UCSD-AML1 (cell line): ENCODE data around the gene WNT6.

Experiments
- DNase-seq: peaks from one replicate; lab custom pipeline; 2025; ENCODE audit not compliant: unreplicated experiment; lab: John Stamatoyannopoulos, UW

Gene WNT6

GRCh38 chr2:218856167-218856895 lies 3.3 kb upstream of the WNT6 start:
- no peak for DNase-seq

GRCh38 chr2:218856896-218857243 lies 2.7 kb upstream of the WNT6 start:
- DNase-seq, result no peak

- DNase-seq, result no peak
Observed at GRCh38 chr2:218857371-218858137, 2.1 kb upstream of the WNT6 start.

GRCh38 chr2:218858138-218858445 lies 1.5 kb upstream of the WNT6 start:
- DNase-seq, result no peak

GRCh38 chr2:218858671-218859555 lies 692 bp upstream of the WNT6 start:
- DNase-seq, result no peak

GRCh38 chr2:218859988-218860831 lies 605 bp downstream of the WNT6 start:
- DNase-seq, result no peak

GRCh38 chr2:218860950-218861381 lies 1.4 kb downstream of the WNT6 start:
- peak; percentile 48 for DNase-seq

GRCh38 chr2:218861645-218862318 lies 2.2 kb downstream of the WNT6 start:
- no peak for DNase-seq

GRCh38 chr2:218863021-218863520 lies 3.5 kb downstream of the WNT6 start:
- no peak for DNase-seq

- DNase-seq, result no peak
Observed at GRCh38 chr2:218865396-218865795, 5.8 kb downstream of the WNT6 start.

- DNase-seq, result no peak
Observed at GRCh38 chr2:218865999-218866398, 6.4 kb downstream of the WNT6 start.

GRCh38 chr2:218867900-218868299 lies 8.3 kb downstream of the WNT6 start:
- DNase-seq, result no peak

GRCh38 chr2:218869064-218869463 lies 9.5 kb downstream of the WNT6 start:
- no peak for DNase-seq

GRCh38 chr2:218870984-218871344 lies 11.4 kb downstream of the WNT6 start:
- peak; percentile 81 for DNase-seq

GRCh38 chr2:218871345-218872302 lies 12.0 kb downstream of the WNT6 start:
- no peak for DNase-seq

GRCh38 chr2:218872645-218873358 lies 13.2 kb downstream of the WNT6 start:
- DNase-seq, result no peak

- no peak for DNase-seq
Observed at GRCh38 chr2:218873359-218874194, 14.0 kb downstream of the WNT6 start.
